IPS-18c (cell line): ENCODE measurements around the gene C20orf96.
"Not testable (repeated sequence)": the region's sequence is repeated elsewhere in the genome, so short reads cannot be mapped to it uniquely, and the experiment has no call there.

Experiments used
- H3K4me3 ChIP-seq: 2 replicates; pipeline ENCODE4 v1.7.0; 2013; ENCODE audit warnings: low read depth, mild to moderate bottlenecking, low read length, moderate library complexity; ENCODE audit not compliant: insufficient read depth
- H3K9me3 ChIP-seq: one replicate; pipeline ENCODE4 v1.6.1; 2013; ENCODE audit warnings: mild to moderate bottlenecking, low read length, moderate library complexity; ENCODE audit not compliant: control insufficient read depth, insufficient read depth

C20orf96 gene

DNA sequence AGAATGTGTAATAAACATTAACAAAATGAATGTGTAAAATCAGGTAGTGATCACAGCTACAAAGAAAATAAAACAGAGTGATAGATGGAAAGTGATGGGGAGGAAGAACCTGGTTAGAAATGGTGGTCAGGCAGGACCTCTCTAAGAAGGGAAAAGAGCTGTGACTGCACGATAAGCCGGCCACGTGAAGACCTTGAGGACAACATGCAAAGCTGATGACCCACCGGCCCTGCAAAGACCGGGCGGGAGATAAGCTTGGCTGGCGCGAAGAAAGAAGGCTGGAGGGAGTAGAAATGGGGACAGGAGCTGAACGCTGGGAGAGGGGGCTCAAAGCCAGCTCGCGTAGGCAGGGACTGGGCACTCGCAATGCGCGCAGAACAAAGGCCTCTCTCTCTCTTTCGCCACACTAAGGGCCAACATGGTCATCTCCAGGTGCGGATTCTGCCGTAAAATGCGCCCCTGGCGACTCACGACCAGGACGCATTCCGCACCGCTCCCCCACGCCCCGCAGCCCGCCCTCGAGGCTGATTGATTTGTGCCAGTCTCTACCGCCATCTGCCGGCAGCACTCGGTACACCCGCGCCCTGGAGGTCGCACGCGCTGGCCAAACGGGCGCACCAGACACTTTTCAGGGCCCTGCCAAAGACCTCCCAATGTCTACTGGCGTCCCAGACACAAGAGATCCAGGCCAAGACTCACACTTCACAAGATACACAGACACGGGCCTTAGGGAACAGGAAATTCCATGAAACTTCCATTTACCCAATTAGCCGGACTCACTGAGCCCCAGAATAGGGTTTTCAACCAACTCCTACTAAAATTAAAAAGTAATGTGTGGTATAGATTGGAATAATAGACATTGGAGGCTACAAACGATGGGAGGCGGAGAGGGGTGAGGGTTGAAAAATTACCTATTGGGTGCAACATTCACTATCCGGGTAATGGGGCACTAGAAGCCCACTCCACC is 23.7 kb downstream of the C20orf96 start:
- no peaks in the 10 kb centered on the region for H3K9me3 ChIP-seq
- peak overlapping the region; percentile 20 for H3K4me3 ChIP-seq

GRCh38 chr20:263701-264100 is 26.8 kb downstream of the C20orf96 start:
- Histone ChIP-seq H3K4me3 (no peak overlapping the region), H3K9me3 (peaks cover 2% of the 10 kb centered on the region)

DNA sequence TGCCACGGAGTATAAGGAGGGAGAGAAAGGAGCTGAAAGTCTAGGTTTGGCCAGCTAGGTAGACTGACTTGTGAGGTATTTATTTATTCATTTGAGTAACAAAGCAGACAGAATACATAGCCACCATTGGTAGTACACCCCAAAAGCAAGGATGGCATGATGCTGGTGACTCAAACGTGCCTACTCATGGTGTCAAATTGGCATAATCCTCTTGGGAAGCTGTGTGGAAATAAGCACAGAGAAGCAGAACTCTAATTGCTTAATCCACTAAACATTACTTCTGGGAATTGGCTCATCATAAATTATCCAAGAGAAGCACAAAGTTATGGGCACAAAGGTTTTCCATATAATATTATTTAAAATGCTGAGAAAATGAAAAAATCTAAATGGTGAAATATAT is 30.6 kb downstream of the C20orf96 start:
- Histone ChIP-seq H3K9me3 (peaks cover 2% of the 10 kb centered on the region), H3K4me3 (no peak overlapping the region)

DNA sequence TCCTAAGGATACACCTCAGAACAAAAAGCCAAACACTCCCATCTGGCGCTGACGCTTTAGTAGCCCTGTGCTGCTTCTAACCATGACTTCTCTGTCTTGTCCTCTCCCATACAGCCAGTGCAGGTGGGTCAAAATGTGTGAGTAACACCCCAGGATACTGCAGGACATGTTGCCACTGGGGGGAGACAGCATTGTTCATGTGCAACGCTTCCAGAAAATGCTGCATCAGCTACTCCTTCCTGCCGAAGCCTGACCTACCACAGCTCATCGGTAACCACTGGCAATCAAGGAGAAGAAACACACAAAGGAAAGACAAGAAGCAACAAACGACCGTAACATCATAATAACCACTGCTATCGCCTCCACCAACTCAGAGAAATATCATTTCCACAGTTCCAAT is 31.6 kb downstream of the C20orf96 start:
- peaks cover 2% of the 10 kb centered on the region for H3K9me3 ChIP-seq
- H3K4me3 ChIP-seq, result no peak overlapping the region

DNA sequence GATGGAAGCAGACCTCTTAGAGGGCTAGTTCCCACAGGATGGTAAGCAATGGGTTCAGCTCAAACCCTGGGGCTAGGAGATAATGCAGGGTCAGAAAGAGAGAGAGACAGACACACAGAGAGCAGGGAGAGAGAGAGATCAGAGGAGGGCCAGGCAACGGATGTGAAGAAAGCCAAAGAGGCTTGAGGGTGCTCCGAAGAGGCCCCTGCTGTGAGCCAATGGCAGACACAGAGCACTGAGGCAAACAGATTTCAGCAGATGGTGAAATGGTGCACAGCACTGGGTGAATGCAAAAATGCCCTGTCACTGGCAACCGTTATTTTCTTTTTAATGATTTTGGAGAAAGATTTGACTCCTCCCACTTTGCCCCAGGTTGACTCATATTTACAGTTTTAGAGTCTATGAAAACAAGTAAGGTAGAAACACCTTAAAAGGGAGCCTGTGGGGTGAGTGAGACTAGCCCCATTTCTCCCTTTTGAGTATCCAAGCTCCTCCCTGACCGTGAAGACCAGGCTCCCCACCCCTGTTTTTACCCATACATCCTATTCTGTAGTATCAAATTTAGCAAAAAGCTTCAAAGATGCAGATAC is 32.2 kb downstream of the C20orf96 start:
- H3K9me3 ChIP-seq, result peaks cover 2% of the 10 kb centered on the region
- no peak overlapping the region for H3K4me3 ChIP-seq

- Histone ChIP-seq H3K4me3 (no peak within 1 kb of the TSS), H3K9me3 (peaks cover 2% of the 10 kb centered on the region)
These were observed 33.1 kb downstream of the C20orf96 start, which contains the start of gene DEFB132 for GRCh38 chr20:257419-257818. TSS of gene DEFB132 (plus strand) at chr20:257724. CDS start at chr20:257779, 55 bp downstream.

- H3K4me3 ChIP-seq, H3K9me3 ChIP-seq: not testable (repeated sequence)
These were observed 37.1 kb downstream of the C20orf96 start for GRCh38 chr20:253447-253846.

DNA sequence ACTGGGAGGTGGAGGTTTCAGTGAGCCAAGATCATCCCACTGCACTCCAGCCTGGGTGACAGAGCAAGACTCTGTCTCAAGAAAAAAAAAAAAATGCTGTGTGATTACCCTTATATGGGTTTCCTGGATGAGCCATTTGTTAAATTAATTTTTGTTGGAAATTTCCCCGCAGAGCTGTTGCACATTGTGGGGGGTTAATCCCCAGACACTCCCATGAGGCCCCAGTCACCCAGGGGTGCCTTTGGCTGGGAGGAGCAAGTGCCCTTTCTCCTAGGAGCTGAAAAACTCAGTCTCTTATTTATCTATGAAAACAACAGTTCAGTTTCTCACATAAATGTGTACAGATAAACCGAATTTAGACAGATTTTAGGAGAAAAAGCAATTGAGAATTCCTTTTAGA is 37.7 kb downstream of the C20orf96 start:
- H3K4me3 ChIP-seq, result no peak overlapping the region
- H3K9me3 ChIP-seq, result peaks cover 4% of the 10 kb centered on the region

- no peak overlapping the region for H3K4me3 ChIP-seq
- H3K9me3 ChIP-seq, result peaks cover 4% of the 10 kb centered on the region
These were observed 39.2 kb downstream of the C20orf96 start for GRCh38 chr20:251354-251753.

DNA sequence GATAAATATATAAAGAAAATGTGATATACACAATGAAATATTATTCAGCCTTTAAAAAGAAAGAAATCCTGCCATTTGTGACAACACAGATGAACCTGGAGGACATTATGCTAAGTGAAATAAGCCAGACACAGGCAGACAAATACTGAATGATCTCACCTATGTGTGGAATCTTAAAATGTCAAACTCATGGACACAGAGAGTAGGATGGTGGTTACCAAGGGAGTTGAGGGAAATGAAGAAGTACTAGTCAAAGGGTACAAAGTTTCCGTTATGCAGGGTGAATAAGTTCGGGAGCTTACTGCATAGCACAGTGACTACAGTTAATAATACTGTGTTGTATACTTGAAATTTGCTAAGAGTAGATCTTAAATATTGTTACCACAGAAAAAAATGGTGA is 47.6 kb downstream of the C20orf96 start:
- no peaks in the 10 kb centered on the region for H3K9me3 ChIP-seq
- H3K4me3 ChIP-seq, result no peak overlapping the region

- Histone ChIP-seq H3K9me3 (no peaks in the 10 kb centered on the region), H3K4me3 (no peak overlapping the region)
These were observed 52.6 kb downstream of the C20orf96 start for GRCh38 chr20:237929-238328.

DNA sequence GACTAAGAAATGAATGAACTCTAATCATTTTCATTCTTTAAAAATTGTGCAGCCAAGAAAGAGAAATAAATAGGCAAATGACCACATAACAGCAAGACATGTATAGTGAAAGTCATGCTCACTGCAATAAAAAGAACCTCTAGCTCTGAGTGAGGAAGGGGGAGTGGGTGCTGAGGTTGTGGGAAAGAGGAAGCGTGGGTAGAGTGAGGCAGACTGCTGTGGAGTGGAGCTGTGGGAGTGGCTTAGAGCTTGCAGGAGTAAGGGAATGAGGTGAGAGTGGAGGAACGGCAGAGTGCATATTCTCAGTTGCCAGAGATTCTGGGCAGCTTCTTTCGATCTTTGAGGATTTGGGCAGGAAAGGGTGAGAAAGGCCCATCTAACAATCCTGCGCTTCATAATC is 53.1 kb downstream of the C20orf96 start:
- Histone ChIP-seq H3K4me3 (no peak overlapping the region), H3K9me3 (no peaks in the 10 kb centered on the region)

DNA sequence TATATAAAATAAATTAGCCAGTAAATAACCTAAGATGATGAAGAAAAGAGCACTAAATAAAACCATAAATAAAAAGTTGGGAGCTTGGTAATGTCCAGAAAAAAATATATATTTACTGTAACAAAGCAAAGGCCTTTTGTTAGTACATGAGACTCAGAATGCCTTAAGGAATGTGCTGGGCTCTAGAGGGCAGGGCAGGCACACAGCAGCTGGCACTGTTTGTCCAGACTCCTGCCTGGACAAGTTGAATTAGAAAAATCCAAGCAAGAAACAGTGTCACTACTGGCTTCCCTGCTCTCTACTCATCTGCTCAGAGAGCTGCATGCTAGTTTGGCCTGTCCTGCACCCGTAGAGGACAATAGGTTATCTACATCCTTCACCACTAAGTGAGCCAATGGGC is 54.7 kb downstream of the C20orf96 start:
- Histone ChIP-seq H3K4me3 (no peak overlapping the region), H3K9me3 (no peaks in the 10 kb centered on the region)

GRCh38 chr20:227439-228105 is 63.0 kb downstream of the C20orf96 start:
- Histone ChIP-seq H3K9me3 (no peaks in the 10 kb centered on the region), H3K4me3 (no peak overlapping the region)

DNA sequence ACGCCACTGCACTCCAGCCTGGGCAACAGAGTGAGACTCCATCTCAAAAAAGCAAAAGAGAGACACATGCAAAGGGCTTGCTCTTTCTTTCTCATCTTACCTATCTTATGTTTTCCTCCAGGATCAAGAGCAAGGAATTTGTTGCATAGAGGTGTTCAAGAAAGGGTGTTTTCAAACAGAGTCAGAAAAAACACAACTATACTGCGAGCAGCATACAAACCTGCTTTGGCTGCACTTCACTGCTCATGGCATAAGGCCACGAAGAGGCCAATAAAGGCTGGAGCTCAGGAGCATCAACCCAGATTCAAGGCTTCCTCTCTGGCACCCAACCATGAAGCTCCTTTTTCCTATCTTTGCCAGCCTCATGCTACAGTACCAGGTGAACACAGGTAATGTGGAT is 63.6 kb downstream of the C20orf96 start, which contains the start of gene DEFB129:
Gene DEFB129 (plus strand): TSS at position 301 of the 400 bp plus-strand sequence. CDS start 31 bp downstream, at position 332.
- Histone ChIP-seq H3K9me3 (no peaks in the 10 kb centered on the region), H3K4me3 (no peak within 1 kb of the TSS)

DNA sequence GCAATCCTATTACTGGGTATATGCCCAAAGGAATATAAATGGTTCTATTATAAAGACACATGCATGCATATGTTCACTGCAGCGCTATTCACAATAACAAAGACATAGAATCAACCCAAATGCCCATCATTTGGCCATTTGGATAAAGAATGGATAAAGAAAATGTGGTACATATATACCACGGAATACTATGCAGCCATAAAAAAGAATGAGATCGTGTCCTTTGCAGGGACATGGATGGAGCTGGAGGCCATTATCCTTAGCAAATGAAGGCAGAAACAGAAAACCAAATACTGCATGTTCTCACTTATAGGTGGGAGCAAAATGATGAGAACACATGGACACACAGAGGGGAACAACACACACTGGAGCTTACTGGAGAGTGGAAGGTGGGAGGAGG is 64.7 kb downstream of the C20orf96 start:
- not testable (repeated sequence) for H3K9me3 ChIP-seq, H3K4me3 ChIP-seq

- Histone ChIP-seq H3K9me3 (no peaks in the 10 kb centered on the region), H3K4me3 (no peak overlapping the region)
These were observed 69.2 kb downstream of the C20orf96 start for GRCh38 chr20:221258-221830.
